ENCODE results near the gene AHCYL1. TPM values are rescaled to one million over a fixed set of nuclear protein-coding genes. Genes with fewer than 3 reads are reported as not detected.

Gene AHCYL1
- total RNA-seq, 1 experiment from 2014 or later: 92.0 TPM

DNA sequence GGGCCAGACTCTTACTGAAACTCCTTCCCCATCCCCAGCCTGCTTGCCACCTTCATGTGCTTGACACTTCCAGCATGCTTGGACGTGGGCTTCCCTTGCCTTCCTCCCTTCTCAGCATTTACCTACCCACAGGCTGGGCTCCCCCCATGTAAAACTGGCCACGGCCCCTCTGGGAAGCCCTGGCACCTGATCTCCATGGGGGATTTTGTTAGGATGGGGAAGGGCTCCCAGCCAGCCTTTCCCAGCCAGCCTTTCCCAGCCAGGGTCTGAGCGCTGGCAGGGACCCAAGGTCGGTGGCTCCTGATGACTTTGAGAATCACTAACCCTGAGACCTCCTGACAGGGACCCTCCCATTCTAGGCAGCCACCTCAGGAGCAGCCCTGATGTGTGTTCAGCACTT lies 79.2 kb downstream of the AHCYL1 start:
- CTCF ChIA-PET: no interaction called here
- Histone ChIP-seq H3K36me3 (ENCODE audit: control insufficient read depth in 1 of 2, insufficient read depth in 2 of 2, low read length in 2 of 2) (0 out of 4 replicates have a peak, but pooled peaks cover 0 to 2% of the 10 kb centered on the region in 2 experiments), H3K9ac (ENCODE audit: low read length) (no peak overlapping the region), H3K4me1 (ENCODE audit: control insufficient read depth in 1 of 2, insufficient read depth in 2 of 2, low read length in 2 of 2) (no peaks in the 10 kb centered on the region), H3K9me2 (ENCODE audit: insufficient read depth) (no peaks in the 10 kb centered on the region), H3K4me3 (replicated peaks in 1 of 2; ENCODE audit: low read depth in 1 of 2, low read length in 2 of 2) (no peak overlapping the region), H4K20me1 (ENCODE audit: insufficient read depth) (no peaks in the 10 kb centered on the region), H3K27me3 (ENCODE audit: insufficient read depth, low read length) (no peaks in the 10 kb centered on the region), H3K4me2 (ENCODE audit: low read length) (no peak overlapping the region), H3K79me2 (ENCODE audit: insufficient read depth, low read length) (no peaks in the 10 kb centered on the region), H3K27ac (ENCODE audit: low read depth, low read length) (no peak overlapping the region), H2AFZ (ENCODE audit: low read depth, low read length, poor library complexity, severe bottlenecking) (no peak overlapping the region), H3K9me3 (ENCODE audit: control insufficient read depth in 1 of 2, insufficient read depth in 1 of 2, low read depth in 1 of 2, low read length in 2 of 2) (no peaks in the 10 kb centered on the region)
- RAD21 ChIA-PET (ENCODE audit: low non-redundant PET in 1 of 2, low total read pairs in 2 of 2, uncharacterized antibody in 2 of 2, unreplicated experiment in 2 of 2): no interaction called here
- ATAC-seq: no peak
- POLR2A ChIA-PET: no interaction called here
- no peak for DNase-seq (ENCODE audit: low read depth, low spot score)
- TF ChIP-seq EZH2phosphoT487 (IDR thresholded peaks at IDR 0.05; ENCODE audit: borderline replicate concordance) (no peak), ZFX (IDR thresholded peaks at IDR 0.05) (no peak), SRF (IDR thresholded peaks at IDR 0.05; ENCODE audit: low read depth) (no peak), EZH2 (IDR thresholded peaks at IDR 0.05) (no peak), SIN3A (IDR thresholded peaks at IDR 0.05; ENCODE audit: low read depth) (no peak), YY1 (IDR thresholded peaks at IDR 0.05; ENCODE audit: extremely low read depth, insufficient replicate concordance, low read depth, low read length) (no peak), CBX3 (IDR thresholded peaks at IDR 0.05; ENCODE audit: low read depth) (no peak), JUND (IDR thresholded peaks at IDR 0.05) (no peak), TCF7L2 (IDR thresholded peaks at IDR 0.05; ENCODE audit: borderline replicate concordance, extremely low read depth, insufficient read depth, insufficient read length) (no peak), FOSL1 (IDR thresholded peaks at IDR 0.05; ENCODE audit: low read depth) (no peak), SP1 (IDR thresholded peaks at IDR 0.05; ENCODE audit: low read depth) (no peak), ELF1 (IDR thresholded peaks at IDR 0.05; ENCODE audit: borderline replicate concordance, low read depth) (no peak), ZNF274 (IDR thresholded peaks at IDR 0.05; ENCODE audit: low read depth, low read length) (no peak)
- TF ChIP-seq, protein P1, sequence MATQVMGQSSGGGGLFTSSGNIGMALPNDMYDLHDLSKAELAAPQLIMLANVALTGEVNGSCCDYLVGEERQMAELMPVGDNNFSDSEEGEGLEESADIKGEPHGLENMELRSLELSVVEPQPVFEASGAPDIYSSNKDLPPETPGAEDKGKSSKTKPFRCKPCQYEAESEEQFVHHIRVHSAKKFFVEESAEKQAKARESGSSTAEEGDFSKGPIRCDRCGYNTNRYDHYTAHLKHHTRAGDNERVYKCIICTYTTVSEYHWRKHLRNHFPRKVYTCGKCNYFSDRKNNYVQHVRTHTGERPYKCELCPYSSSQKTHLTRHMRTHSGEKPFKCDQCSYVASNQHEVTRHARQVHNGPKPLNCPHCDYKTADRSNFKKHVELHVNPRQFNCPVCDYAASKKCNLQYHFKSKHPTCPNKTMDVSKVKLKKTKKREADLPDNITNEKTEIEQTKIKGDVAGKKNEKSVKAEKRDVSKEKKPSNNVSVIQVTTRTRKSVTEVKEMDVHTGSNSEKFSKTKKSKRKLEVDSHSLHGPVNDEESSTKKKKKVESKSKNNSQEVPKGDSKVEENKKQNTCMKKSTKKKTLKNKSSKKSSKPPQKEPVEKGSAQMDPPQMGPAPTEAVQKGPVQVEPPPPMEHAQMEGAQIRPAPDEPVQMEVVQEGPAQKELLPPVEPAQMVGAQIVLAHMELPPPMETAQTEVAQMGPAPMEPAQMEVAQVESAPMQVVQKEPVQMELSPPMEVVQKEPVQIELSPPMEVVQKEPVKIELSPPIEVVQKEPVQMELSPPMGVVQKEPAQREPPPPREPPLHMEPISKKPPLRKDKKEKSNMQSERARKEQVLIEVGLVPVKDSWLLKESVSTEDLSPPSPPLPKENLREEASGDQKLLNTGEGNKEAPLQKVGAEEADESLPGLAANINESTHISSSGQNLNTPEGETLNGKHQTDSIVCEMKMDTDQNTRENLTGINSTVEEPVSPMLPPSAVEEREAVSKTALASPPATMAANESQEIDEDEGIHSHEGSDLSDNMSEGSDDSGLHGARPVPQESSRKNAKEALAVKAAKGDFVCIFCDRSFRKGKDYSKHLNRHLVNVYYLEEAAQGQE (IDR thresholded peaks at IDR 0.05; ENCODE audit: low read depth): no peak
- TF ChIP-seq, protein P2, sequence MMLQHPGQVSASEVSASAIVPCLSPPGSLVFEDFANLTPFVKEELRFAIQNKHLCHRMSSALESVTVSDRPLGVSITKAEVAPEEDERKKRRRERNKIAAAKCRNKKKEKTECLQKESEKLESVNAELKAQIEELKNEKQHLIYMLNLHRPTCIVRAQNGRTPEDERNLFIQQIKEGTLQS (IDR thresholded peaks at IDR 0.05): no peak
- TF ChIP-seq, protein P3, sequence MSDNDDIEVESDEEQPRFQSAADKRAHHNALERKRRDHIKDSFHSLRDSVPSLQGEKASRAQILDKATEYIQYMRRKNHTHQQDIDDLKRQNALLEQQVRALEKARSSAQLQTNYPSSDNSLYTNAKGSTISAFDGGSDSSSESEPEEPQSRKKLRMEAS (IDR thresholded peaks at IDR 0.05): no peak
- no TSS peak for BruUV-seq (replicated peaks)
- intact Hi-C loops (cut with micrococcal nuclease): no loop called here
